Neural cell (in vitro differentiated cells): ENCODE results near the gene PIGQ.

Experiments
- CTCF ChIP-seq: fragments of 450-650 bp; IDR thresholded peaks from 2 replicates; pipeline ENCODE4 v1.5.1; 2014; ENCODE audit warnings: antibody characterized with exemption, mild to moderate bottlenecking, moderate library complexity; ENCODE audit not compliant: poor library complexity, severe bottlenecking
- EP300 ChIP-seq: fragments of 450-650 bp; conservative IDR thresholded peaks from 2 replicates; pipeline ENCODE4 v1.6.1; 2014; ENCODE audit warnings: antibody characterized with exemption, mild to moderate bottlenecking, moderate library complexity; ENCODE audit not compliant: poor library complexity, severe bottlenecking
- MXI1 ChIP-seq: fragments of 450-650 bp; conservative IDR thresholded peaks from 2 replicates; pipeline ENCODE4 v1.6.1; 2014; ENCODE audit warnings: antibody characterized with exemption, mild to moderate bottlenecking; ENCODE audit not compliant: poor library complexity, severe bottlenecking
- POLR2AphosphoS5 ChIP-seq: IDR thresholded peaks from 2 replicates; pipeline ENCODE4 v1.6.1; 2012
- RAD21 ChIP-seq: fragments of 450-650 bp; conservative IDR thresholded peaks from 2 replicates; pipeline ENCODE4 v1.6.1; 2014; ENCODE audit warnings: antibody characterized with exemption, mild to moderate bottlenecking, moderate library complexity
- REST ChIP-seq: IDR thresholded peaks from 2 replicates; pipeline ENCODE4 v1.6.1; 2012; ENCODE audit warnings: borderline replicate concordance
- SMC3 ChIP-seq: fragments of 450-650 bp; conservative IDR thresholded peaks from 2 replicates; pipeline ENCODE4 v1.6.1; 2014; ENCODE audit warnings: antibody characterized with exemption, mild to moderate bottlenecking, moderate library complexity; ENCODE audit not compliant: poor library complexity
- TAF1 ChIP-seq: IDR thresholded peaks from 2 replicates; pipeline ENCODE4 v1.6.1; 2012; ENCODE audit warnings: low read depth

- no peak for TF ChIP-seq CTCF
- TF ChIP-seq POLR2AphosphoS5: no peak
- no peak for TF ChIP-seq RAD21
- no peak for TF ChIP-seq REST
- no peak for TF ChIP-seq EP300
- TF ChIP-seq TAF1: no peak
- no peak for TF ChIP-seq SMC3
- TF ChIP-seq MXI1: no peak
These were observed 48.9 kb upstream of the PIGQ start for GRCh38 chr16:520847-521246.
